ENCODE results near the gene FLOT1. TPM values are rescaled to one million over a fixed set of nuclear protein-coding genes. Genes with fewer than 3 reads are reported as not detected.

FLOT1 gene
- total and polyA plus RNA-seq, 7 donors, result 141 to 206 (median 174) TPM

DNA sequence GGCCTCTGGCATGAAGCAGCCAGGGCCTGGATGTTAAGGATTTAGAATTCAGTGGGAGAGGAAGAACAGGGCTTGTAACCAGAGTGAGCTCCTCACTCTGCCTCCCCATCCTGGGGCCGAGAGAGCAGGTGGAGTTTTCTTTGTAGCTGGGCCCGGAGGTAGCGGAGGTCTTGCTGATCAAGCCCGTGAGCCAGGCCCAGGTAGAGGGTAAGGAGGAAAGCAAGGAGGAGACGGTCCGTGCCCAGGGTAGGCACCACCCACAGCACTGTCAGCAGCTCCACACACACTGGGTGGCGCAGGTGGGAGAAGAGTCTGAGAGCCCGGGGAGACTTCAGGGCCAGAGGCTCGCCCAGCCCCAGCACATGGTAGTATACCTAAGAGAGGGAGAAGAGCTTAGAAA lies 53.9 kb downstream of the FLOT1 start:
- Histone ChIP-seq H3K36me3 (no peaks in the 10 kb centered on the region), H3K27me3 (no peaks in the 10 kb centered on the region), H3K9me3 (no peaks in the 10 kb centered on the region), H3K27ac (peak overlapping the region; percentile 94 to 99 (median 98)), H3K4me3 (peak overlapping the region in 1 of 4 donors; percentile 63), H3K4me1 (peaks cover 0 to 65% (median 58%) of the 10 kb centered on the region in 4 donors)
- WGBS, 2 donors, result 75 to 90% methylated on average over 9 of the region's 9 CpGs
- TF ChIP-seq, protein P1, sequence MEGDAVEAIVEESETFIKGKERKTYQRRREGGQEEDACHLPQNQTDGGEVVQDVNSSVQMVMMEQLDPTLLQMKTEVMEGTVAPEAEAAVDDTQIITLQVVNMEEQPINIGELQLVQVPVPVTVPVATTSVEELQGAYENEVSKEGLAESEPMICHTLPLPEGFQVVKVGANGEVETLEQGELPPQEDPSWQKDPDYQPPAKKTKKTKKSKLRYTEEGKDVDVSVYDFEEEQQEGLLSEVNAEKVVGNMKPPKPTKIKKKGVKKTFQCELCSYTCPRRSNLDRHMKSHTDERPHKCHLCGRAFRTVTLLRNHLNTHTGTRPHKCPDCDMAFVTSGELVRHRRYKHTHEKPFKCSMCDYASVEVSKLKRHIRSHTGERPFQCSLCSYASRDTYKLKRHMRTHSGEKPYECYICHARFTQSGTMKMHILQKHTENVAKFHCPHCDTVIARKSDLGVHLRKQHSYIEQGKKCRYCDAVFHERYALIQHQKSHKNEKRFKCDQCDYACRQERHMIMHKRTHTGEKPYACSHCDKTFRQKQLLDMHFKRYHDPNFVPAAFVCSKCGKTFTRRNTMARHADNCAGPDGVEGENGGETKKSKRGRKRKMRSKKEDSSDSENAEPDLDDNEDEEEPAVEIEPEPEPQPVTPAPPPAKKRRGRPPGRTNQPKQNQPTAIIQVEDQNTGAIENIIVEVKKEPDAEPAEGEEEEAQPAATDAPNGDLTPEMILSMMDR (IDR thresholded peaks at IDR 0.05), result no peak
- no peak for TF ChIP-seq POLR2A (IDR thresholded peaks at IDR 0.05)
- TF ChIP-seq POLR2AphosphoS5 (IDR thresholded peaks at IDR 0.05), result no peak
- TF ChIP-seq EP300 (IDR thresholded peaks at IDR 0.05), result no peak
- intact Hi-C loops (cut with DNase I), result no loop called here
- DNase-seq, result no peak

DNA sequence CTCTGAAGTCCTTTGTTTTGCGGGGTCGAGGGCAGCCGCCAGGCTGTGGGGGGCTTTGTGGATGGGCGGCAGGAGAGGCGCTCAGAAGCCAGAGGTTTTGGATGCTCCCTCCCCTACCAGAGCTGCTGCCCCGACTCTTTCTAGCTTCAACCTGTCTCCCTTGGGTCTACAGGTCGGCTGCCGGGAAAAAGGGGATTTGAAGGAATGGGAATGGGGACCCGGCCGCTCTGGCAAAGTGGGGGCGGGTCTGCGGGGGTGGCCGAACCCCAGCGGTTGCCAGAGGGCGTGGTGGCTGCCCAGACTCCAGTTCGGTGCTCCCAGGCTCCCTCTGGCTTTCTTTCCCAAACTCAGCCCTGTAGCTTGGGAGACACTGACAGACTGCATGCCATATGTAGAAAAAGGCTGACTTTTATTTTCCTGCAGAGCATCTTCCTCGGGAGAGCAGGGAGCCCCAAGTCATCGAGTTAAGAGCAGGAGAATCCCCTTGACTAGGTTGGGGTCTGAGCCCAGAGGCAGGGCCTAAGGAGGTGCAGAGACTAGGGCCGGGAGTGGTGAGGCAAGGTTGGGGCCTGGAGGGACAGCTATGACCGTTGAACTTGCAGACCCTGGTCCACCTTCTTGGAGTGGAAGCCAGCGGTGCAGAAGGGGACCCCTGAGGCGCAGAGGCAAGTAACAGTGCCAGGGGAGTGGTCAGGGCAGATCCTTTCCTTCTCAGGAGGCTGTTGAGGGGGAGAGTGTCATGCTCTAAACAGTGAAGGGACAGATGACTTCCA lies 54.6 kb downstream of the FLOT1 start:
- Histone ChIP-seq H3K9me3 (no peaks in the 10 kb centered on the region), H3K4me1 (peaks cover 0 to 72% (median 65%) of the 10 kb centered on the region in 4 donors), H3K4me3 (peak overlapping the region; percentile 63 to 87 (median 72)), H3K36me3 (no peaks in the 10 kb centered on the region), H3K27ac (peak overlapping the region; percentile 94 to 99 (median 98)), H3K27me3 (no peaks in the 10 kb centered on the region)
- DNase-seq, result peak; percentile 73
- 21 to 23% methylated on average over 22 of the region's 22 CpGs for WGBS, 2 donors
- TF ChIP-seq, protein P1 (IDR thresholded peaks at IDR 0.05), result peak in 1 of 4 experiments; percentile 28
- TF ChIP-seq POLR2AphosphoS5 (IDR thresholded peaks at IDR 0.05), result no peak
- intact Hi-C loops (cut with DNase I), result loop anchor here (1.0 to 2.0 kb wide), 2 partner anchors 28 to 71 kb away; partner anchors contain the start of genes MRPS18B and PPP1R10

DNA sequence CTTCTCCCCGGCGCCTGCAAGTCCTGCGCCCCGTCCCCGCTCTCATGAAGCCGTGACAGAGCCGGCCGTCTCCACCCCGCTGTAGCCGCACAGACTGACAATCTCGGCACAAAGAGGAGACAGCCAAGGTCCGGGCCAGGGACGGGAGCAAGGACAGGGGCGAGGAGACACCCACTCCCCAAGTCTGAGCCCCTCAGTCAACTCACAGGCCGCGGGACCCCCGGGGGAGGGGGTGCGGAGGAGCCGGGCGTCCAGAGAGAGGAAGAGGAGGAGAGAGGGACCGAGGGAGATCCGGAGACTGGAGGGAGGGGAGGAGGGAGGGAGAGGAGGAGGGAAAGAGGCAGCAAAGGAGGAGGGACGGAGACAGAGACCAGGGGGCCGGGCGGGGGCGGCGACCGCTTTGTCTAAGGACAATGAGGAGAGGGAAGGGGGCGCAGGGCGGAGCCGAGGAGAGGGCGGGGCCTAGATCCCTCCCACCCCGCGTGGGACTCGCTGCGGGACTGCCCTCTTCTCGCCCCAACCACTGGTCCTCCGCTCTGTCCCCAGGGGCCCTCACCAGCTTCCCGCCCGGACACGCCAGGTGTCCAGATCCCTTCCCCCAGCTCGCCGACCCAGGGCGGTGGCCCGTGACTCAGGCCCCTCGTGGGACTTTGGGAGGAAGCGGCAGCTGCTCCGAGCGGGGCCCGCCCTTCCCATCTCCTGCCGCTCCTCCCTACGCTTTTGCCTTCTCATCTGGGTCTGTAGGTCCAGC lies 55.4 kb downstream of the FLOT1 start:
- intact Hi-C loops (cut with DNase I), result loop anchor here (1.0 to 2.0 kb wide), 3 partner anchors 29 to 70 kb away; partner anchors contain the start of genes MRPS18B, PPP1R10 and TUBB
- Histone ChIP-seq H3K27ac (peak overlapping the region; percentile 94 to 99 (median 98)), H3K27me3 (no peaks in the 10 kb centered on the region), H3K4me1 (peaks cover 0 to 80% (median 73%) of the 10 kb centered on the region in 4 donors), H3K36me3 (no peaks in the 10 kb centered on the region), H3K9me3 (no peaks in the 10 kb centered on the region), H3K4me3 (peak overlapping the region; percentile 63 to 87 (median 72))
- TF ChIP-seq, protein P1 (IDR thresholded peaks at IDR 0.05), result no peak
- TF ChIP-seq EP300 (IDR thresholded peaks at IDR 0.05) (peak in 2 of 4 donors; percentile 68 to 72), POLR2A (IDR thresholded peaks at IDR 0.05) (peak; percentile 26 to 47), POLR2AphosphoS5 (IDR thresholded peaks at IDR 0.05) (peak; percentile 82 to 97 (median 87))
- peak; percentile 98 for DNase-seq
- 1% methylated on average over 52 of the region's 52 CpGs for WGBS, 2 donors

DNA sequence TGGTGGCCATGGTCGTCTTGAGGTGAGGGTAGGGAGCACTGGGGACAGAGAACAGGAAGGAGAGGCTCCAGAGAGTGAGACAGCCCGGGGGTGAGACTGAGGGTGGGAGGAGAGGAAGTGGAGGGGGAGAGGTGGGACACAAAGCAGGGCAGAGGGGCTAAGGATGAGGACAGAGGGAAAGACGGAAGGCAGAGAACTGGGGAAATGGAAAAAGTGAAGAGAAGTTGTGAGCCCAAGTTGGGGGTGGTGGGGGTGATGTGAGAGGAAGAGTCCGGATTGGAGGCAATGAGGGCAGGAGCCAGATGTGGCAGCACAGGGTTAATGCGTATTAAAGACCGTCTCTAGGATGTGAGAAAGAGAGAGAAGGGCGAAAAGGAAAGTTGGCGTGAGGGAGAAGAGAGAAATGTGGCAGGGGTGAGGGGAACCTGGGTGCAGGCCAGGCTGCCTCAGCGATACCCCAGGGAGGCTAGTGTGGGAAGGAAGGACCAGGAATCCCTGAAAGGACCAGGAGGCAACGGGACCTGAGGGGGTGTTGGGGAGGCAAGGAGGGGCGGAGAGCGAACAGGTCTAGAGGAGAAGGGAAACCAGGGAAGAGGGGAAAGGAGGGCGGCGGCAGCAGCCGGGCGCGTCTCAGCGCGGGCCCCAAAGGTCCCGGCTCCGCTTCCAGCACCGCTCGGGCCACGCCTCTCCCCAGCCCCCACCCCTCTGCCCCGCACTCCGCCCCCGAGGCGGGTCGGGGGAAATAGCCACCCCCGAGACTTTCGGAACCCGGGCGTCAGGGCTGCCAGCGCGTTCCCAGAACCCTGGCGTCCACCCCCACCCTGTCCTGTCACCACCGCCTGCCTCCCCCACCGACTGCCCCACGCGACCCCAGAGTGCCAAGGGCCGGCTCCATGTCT lies 56.2 kb downstream of the FLOT1 start, which contains the start of gene PPP1R18:
Gene PPP1R18 (minus strand): TSS at position 637 of the 899 bp plus-strand sequence. CDS start 627 bp downstream, at position 10.
- 2 to 5% methylated on average over 41 of the region's 41 CpGs for WGBS, 2 donors
- Histone ChIP-seq H3K27me3 (no peaks in the 10 kb centered on the region), H3K27ac (peak within 1 kb of the TSS; percentile 94 to 99 (median 98)), H3K4me3 (peak within 1 kb of the TSS; percentile 63 to 87 (median 72)), H3K9me3 (no peaks in the 10 kb centered on the region), H3K4me1 (peaks cover 0 to 82% (median 78%) of the 10 kb centered on the region in 4 donors), H3K36me3 (no peaks in the 10 kb centered on the region)
- peak; percentile 81 to 93 (median 92) for TF ChIP-seq POLR2AphosphoS5 (IDR thresholded peaks at IDR 0.05)
- TF ChIP-seq POLR2A (IDR thresholded peaks at IDR 0.05), result peak; percentile 67 to 79
- TF ChIP-seq, protein P1 (IDR thresholded peaks at IDR 0.05), result no peak
- intact Hi-C loops (cut with DNase I), result loop anchor here (1.0 to 2.0 kb wide), 2 partner anchors 34 to 69 kb away; partner anchors contain the start of genes MRPS18B, PPP1R10 and TUBB
- peak; percentile 94 for DNase-seq
